HL-60 (cell line): ENCODE results near the gene IGLON5.

Experiments used
- SPI1 ChIP-seq: IDR thresholded peaks from 2 replicates; pipeline ENCODE4 v1.6.1; 2012; ENCODE audit warnings: low read depth, mild to moderate bottlenecking, borderline replicate concordance
- TF ChIP-seq, protein P1 (sequence below): IDR thresholded peaks from one replicate; pipeline ENCODE4 v1.5.1; 2011; ENCODE audit warnings: low read length, control low read depth, inconsistent platforms; ENCODE audit not compliant: insufficient read depth

DNA sequence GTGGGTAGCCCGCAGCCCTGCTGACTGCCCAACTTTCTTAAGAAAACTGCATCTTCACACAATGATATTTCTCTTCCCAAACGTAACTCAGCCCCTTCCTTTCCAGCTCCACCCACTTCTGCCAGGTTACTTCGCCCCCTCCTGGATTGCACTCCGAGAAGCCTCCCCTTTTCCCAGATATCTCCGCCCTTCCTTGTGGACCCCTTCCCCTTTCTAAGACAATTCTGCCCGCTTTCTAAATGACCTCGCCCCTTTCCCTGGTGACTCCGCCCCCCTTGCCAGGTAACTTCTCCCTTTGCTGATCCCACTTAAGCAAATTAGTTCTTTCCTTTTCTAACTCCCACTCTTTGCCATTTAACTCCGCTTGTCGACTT lies 27.9 kb downstream of the IGLON5 start:
- TF ChIP-seq, protein P1, sequence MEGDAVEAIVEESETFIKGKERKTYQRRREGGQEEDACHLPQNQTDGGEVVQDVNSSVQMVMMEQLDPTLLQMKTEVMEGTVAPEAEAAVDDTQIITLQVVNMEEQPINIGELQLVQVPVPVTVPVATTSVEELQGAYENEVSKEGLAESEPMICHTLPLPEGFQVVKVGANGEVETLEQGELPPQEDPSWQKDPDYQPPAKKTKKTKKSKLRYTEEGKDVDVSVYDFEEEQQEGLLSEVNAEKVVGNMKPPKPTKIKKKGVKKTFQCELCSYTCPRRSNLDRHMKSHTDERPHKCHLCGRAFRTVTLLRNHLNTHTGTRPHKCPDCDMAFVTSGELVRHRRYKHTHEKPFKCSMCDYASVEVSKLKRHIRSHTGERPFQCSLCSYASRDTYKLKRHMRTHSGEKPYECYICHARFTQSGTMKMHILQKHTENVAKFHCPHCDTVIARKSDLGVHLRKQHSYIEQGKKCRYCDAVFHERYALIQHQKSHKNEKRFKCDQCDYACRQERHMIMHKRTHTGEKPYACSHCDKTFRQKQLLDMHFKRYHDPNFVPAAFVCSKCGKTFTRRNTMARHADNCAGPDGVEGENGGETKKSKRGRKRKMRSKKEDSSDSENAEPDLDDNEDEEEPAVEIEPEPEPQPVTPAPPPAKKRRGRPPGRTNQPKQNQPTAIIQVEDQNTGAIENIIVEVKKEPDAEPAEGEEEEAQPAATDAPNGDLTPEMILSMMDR, result no peak
- TF ChIP-seq SPI1, result no peak
